Left lobe of liver (tissue), 2 donors: ENCODE measurements around the gene TMEM72. TPM values are rescaled to one million over a fixed set of nuclear protein-coding genes. Genes with fewer than 3 reads are reported as not detected.

Experiments used
- ATAC-seq: fragments of 200-7000 bp; cut with Tn5 transposase; one replicate; pipeline ENCODE4 v1.9.1; 2020; ENCODE audit warnings: mild to moderate bottlenecking, moderate library complexity
- DNase-seq: peaks from one replicate; pipeline ENCODE4 v3.0.0-alpha.2; 2020; ENCODE audit warnings: low spot score
- total RNA-seq: library from RNA; stranded (reverse); gene quantifications from one replicate; pipeline ENCODE4 v1.2.1, GENCODE V29; 2021
- donor health status: DM: no; HTN: no; CAD: no; lungs with moderate emphysema.
- donor health status: DM: no; HTN: yes; CAD: no.

The TMEM72 gene
- total RNA-seq, 1 donor from 2014 or later: not detected

DNA sequence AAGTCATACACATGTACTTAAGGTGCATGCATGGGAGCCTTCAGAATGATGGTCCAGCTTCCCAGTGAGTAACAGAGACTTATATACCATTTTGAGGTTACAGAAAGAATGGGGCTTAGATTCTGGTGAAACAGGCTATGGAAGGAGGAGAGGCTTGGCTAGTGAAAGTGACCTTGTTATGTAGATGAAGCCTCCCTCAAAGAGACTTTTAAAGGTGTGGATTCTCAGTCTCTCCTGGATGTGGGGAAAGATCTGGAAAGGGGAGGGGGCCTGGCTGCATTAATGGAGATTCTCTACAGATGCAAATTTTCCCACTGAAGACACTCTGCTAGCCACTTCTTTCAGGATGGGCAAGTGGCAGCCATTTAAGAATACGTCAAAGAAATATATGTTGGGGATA is 54.0 kb downstream of the TMEM72 start:
- ATAC-seq (no peak), DNase-seq (no peak)

DNA sequence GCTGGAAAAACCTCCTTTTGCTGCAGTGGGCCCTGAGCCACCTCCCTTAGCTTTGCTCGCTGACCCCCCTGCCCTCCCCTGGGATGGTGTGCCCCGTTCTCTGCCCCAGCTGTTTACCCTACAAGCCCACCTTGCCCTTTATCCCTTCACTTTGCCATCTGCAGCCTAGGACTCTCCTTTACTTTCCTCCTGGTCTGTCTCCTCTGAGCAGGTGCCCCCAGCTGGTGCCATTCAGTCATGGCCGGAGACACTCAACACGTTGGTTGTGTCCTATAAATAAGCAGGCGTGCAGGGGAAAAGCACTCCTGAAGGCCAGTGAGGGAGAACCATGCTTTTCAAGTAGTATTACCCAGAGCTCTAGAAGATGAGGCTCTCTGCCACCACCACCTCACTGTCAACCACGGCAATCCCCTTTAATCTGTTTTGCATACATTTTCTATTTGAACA is 54.5 kb downstream of the TMEM72 start:
- peak; percentile 37 for DNase-seq

DNA sequence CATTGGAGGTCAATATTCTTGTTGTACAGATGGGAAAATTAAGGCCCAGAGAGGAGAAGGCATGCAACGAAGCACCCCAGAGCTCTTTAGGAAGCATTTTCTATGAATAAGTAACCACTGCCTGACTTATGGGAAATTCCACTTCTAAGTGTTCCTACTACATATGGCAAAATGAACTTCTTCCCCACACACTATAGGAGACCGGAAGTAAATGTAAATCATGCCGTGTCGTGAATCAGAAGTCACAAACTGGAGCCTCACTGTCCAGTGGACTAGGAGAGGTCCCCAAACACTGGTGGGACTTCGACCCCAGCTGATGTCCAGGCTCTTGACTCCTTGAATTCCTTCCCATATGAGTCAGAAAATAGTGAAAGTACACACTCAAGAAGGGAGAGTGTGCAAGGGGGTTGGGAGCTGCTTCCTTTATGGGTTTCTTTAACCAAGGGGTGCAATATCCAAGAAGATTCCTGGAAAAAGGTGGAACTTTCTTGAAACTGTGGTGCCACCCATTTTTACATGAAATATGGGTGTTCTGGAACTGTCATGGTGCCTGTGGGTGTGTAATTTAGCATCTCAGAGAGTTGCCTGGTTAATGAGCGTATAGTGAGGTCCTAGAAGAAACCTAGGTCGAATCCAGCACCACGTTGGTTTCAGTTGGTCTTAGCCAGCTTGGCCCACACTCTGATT is 55.1 kb downstream of the TMEM72 start:
- ATAC-seq (no peak), DNase-seq (peak; percentile 28)

More for the DNA sequence above, 54.5 kb downstream of the TMEM72 start:
- ATAC-seq: no peak

DNA sequence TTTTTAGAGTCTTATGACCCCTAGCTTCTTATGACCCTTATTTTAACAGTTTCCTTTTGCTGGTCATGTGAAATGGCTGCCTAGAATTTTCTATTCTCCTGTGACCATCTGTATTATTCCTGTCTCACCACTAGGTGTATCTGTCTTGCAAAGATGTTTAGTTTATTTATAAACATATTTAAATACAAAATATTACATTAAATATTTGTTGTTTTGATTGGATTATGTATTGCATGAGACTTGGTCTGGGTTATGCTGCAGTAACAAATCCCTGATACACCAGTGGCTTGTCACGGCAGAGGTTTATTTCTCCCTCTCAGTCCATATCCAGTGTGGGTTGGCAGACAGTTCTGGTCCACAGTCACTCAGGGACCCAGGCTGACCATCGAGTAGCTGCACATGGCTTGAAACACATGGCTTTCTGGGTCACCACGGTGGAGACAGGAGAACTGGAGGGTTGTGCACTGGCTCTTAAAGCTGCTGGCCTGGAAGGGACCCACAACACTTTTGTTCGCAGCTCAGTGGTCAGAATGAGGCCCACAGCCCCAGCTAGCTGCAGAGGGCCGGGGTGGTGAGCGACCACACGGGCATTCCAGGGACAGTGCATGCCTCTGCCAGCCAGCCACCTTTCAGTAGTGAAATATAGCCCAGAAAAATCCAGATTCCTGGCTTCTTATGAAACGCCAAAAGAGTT is 55.8 kb downstream of the TMEM72 start:
- no peak for ATAC-seq

DNA sequence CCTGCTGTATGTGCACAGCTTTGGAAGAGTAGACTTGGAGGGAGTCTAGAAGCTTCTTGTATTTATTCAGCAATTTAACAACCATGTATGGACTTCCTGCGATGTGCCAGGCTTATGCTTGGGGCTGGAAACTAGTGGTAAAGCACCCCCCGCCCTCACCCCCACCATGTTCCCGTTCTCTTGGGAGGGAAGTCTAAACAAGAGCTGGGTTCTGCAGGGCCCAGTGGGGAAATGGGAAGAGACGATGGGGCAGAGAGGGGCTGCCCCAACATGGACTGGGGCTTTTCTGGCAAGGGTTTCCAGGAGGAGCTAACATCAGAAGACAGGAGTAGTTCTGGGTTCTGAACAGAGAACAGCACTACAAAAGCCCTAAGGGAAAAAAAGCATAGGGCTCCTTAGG is 56.5 kb downstream of the TMEM72 start:
- DNase-seq: peak; percentile 44
- no peak for ATAC-seq

More for the DNA sequence above, 55.8 kb downstream of the TMEM72 start:
- peak; percentile 38 for DNase-seq

DNA sequence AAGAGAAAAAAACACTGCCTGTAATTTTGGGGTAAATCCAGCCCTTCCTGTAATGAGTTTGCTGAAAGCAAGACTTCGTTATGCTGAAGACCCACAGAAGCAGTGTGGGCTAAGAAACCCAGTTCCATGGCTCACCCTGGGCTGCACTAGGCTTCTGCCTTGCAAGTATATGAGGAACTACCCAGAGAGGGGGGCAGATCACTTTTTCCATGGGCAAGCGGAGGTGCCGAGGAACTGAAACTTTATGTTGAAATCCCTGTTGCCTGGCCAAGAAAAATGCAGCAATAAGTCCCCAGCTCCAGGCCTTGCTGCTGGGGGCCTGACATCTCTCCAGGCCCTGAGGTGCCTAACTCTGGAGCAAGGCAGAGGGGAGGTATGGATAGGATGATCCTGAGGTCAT is 57.0 kb downstream of the TMEM72 start:
- ATAC-seq: peak; percentile 31
- peak; percentile 64 for DNase-seq

DNA sequence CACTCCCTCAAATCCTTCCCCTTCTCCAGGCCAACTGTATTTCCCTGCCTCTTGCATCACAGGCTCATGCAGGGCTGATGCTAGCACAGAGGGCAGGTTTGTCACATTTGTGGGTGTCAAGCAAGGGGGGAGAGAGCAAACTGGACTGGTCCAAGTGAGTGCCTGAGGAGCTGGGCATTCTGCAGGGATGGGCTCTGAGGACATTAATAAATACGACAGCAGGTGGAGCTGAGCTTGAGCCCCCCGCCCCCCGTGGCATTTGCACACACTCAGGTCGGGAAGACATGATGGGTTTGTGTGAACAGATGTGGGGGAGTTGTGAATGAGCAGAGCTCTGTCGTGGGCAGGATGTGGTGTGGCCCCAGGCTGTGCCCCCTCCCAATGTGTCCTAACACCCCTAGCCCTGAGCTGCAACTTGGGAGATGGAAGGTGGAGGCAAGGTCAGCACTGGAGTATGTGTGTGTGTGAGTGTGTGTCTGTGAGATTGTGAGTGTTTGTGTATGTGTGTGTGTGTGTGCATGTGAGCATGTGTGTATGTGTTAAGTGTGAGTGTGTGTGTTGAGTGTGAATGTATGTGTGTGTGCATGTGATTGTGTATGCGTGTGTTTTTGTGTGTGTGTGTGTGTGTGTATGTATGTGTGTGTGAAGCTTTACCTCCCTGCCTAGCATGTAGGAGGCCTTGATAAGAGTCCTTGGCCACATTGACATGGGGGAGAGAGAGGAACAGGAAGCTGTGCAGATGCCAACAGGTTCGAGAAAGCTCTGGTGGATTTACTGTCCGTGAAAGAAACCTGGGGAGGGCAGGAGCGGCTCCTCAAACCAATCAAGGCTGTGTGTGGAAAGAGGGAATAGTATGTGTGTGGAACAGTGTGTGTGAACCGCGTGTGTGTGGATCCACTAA is 57.6 kb downstream of the TMEM72 start:
- DNase-seq (peak; percentile 43), ATAC-seq (no peak)

DNA sequence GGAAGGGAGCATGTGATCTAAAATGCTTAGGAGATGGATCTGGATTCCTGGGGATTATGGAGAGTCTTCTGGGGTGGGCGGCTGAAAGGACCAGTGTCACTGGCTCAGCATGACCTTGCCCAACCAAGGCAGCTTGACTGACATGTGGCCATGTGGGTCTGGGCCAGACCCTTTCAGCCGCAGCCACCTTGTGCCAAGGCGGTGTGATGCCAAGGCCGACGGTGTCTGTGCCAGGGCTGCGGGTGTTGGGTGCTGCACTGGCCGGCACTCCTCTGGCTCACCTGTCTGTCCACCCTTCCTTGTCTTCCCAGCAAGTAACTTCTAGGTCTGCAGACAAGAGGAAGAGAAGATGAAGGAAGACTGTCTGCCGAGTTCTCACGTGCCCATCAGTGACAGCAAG is 58.7 kb downstream of the TMEM72 start:
- ATAC-seq (peak; percentile 74), DNase-seq (peak; percentile 81)

DNA sequence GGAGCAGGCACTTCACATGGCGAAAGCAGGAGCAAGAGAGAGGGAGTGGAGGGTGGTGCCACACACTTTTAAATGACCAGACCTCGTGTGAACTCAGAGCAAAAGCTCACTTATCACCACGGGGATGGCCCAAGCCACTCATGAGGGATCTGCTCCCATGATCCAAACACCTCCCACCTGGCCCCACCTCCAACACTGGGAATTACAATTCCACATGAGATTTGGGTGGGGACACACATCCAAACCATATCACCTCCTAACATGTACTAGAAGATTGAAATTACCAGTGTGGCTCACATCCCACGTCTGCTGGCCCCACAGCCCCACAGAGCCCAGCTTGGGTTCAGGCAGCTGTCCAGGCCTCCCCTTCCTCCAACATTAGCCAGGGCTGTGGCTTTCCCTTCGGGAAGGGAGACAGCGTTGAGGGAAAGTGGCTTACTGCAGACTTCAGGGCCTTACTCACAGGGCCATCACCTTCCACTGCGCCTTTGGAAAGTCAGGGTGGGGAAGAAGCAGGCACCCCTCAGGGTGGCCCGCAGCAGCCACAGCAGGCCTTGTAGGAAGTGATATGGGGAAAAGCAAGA is 59.8 kb downstream of the TMEM72 start:
- no peak for DNase-seq
- ATAC-seq: no peak

DNA sequence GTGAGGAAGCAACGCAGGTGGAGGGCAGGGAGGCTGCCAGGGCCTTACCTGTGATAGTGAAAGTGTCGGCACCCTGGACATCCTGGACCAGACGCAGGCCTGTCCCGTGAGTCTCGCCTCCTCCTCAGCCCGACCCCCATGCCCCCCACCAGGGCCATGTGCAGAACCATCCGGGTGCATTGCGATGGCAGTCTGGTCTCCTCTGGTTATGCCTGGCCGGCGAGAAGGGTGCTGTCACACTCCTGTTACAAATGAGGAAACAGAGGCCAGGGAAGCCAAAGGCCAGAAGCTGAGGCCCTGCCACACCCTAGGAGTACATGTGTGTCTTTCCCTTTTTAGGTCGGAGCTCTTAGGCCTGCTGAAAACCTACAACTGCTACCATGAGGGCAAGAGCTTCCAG is 60.3 kb downstream of the TMEM72 start:
- DNase-seq (no peak), ATAC-seq (no peak)

DNA sequence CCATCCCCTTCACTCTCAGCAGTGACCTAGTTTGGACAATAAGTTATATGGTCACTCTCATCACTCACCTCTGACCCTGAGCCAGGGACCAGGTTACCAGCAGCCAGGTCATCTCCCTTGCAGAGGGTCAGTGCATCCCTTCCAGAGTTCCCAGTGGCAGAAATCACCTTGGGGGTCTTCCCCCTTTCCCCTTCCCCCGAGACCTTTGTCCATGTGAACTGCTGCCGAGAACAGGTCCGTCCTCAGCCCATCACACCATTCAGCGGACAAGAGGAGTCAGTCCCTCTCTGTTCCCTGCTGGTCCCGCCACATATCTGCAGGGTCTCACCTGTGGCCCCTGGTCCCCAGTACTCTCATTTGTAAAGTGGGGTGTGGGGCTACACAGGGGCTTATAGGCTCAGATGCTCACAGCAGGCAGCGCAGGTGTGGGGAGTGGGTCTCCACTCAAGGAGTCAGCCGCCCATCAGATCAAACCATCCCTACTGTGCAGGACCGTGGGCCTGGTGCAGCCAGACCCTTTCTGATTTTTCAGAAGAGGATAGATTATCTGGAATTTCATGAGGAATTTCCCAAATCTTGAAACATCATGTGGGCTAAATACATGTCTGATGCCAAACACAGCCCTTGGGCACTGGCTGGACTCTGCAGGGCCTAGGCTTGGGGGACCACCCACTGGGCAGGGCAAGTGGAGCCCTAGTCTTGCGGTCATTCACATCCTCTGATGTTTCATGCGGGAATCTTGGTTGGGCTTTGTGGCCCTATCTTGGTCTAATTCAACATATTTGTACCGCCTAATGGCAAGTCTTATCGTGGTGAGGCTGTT is 61.0 kb downstream of the TMEM72 start:
- DNase-seq: no peak
- no peak for ATAC-seq

DNA sequence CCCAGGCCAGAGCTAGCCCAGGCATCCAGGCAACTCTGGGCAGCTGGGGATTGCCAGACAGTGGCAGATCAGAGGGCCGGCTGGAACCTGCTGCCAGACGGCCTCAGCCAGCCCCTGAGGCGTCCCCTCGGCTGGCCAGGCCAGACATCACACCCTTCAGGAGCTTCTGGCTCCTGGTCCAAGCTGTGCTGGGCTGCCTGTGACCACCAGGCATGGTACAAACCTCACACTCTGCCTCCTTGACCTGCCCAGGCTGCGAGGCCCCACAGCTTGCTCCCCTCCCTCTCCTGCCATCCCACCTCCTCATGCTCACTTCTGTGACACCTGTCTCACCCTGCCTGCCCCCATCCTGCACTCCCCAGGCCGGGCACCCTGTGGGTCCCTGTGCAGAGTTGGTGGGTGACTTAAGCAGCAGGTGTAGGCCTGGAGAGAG is 61.8 kb downstream of the TMEM72 start:
- no peak for ATAC-seq
- DNase-seq: no peak

DNA sequence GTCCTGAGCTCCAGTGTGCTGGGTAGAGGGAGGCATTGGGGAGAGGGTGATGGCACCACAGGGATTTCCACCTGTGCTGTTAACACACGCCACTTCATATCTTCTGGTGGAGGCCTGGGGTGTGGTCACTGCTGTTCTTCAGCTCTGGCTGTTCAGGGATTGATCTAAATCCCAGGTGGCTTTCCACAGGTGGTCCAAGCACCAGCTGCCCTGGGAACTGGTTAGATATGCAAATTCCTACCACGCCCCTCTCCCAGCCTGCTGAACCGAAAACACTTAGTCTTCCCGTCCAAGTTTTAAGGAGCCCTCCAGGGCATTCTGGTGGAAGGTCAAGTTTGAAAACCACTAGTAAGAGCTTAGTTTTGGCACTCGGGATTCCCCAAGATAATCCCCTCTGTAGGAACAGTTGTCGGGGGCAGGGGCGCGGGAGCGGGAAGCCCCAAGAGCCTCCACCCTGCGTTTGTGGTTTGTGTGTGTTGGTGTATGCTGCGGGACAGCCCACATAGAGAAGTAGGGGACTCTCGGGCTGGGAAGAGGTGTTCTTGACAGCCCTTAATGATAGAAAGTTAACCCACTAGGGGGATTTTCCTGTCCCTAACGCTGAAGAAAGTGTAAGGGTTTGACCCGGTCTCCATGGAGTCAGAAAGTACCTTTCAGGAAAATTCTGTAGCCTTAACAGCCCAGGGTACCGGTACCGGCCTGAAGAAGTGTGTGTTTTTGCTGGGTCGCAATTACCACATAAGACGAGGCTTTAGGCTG is 62.4 kb downstream of the TMEM72 start:
- no peak for DNase-seq
- ATAC-seq: no peak

DNA sequence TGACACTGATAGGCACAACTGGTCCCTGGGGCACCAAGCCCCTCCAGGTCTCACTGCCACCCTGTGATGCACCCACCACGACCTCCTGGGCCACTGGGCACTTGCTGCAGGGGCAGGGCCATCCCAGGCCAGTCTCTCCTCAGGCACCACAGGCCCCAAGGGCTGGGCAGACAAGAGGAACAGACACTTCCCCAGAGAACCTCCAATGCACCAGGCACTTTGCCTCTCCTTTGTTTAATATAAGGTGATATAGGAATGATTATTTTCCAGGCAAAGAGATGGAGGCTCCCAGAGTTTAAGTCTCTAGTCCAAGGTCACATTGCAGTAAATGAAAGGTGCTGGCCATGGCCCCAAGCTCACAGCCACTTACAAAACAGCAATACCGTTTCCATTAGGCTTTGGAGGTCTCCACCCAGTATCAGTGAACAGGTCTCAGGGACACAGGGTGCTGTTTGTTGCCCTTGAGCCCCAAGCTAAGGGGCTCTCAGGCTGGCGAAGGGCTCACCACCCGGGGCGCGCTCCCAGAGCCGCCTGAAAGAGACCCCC is 63.0 kb downstream of the TMEM72 start:
- ATAC-seq: no peak

DNA sequence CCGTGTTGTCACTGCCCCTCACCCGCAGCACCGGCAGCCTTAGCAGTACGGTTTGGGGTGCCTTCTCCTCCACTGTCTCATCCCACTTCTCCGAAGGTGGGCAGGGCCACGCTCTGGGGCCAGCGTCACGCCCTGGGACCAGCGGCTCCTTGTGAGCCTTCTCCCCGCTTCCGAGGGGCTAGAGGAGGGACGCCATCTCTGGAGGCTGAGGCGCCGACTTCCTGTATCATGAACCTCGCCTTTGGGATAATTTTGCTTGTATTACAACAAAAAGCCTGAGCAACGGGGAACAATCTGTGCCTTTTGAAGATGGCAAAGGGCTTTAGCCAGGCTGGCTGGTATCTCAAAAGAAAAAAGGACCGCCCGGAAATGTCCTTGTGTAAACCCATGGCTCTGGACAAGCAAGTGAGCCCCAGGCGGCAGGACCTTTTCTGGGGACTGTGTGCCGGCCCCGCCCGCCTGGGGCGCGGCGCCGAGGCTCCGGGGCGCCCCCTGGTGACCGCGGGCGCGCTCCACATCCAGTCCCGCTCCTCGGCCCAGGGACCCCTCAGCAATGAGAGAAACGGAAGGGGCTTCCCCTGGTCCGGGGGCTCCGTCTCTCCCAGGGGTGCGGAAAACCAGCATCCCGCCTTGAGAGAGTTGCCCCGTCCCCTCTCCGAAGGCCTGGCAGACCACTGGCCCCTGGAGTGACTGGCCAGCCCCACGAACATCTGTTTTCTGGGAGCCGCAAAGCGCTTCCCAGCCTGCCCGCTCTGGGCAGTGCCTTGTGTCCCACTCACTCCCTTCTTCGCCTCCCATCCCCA is 63.7 kb downstream of the TMEM72 start:
- ATAC-seq: peak; percentile 71
- DNase-seq: peak; percentile 73

More for the DNA sequence above, 63.0 kb downstream of the TMEM72 start:
- DNase-seq: no peak

DNA sequence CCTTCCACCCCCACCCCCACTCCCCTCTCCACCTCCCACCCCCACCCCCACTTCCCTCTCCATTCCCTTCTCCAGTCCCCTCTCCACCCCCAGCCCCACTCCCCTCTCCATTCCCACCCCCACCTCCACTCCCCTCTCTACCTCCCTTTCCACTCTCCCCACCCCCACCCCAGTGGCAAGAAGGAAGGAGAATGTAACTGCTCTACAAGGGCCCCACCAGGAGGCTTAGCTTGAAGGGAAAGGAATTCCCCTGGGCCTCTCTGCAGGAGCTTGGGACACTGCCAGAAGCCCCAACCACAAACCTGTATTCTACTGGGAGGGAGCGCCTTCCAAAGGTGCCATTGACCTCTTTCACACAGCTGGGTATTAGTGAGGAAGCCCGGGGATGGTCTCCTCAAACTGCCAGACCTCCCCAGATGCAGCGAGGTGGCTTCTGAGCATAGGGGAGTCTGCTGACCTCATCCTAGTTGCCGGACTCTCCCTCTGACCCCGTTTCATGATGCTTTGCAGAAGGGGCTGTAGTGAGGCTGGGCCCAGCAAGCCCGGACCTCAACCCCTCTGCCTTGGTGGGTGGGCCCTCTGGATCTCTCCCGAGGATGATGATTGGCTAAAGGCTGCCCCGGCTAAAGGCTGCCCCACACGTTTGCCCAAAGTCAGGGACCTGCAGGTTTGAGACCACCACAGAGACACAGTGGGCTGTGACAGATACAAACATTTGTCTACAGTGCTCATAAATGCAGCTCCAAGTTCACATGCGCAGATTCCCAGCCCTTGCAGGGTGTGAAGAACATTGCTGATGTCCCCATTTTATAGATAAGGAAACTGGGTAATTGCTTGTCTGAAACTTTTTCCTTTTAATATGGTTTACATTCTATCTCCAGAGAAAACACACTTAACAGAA is 64.5 kb downstream of the TMEM72 start:
- DNase-seq (no peak), ATAC-seq (no peak)
